Keratinocyte (primary cell): ENCODE results near the gene MCEMP1. TPM values are rescaled to one million over a fixed set of nuclear protein-coding genes. Genes with fewer than 3 reads are reported as not detected.

Source experiments
- DNase-seq: peaks from one replicate; pipeline ENCODE4 v3.0.0-alpha.2; 2011; ENCODE audit warnings: low read depth, missing footprints, low spot score
- FAIRE-seq: peaks from 2 replicates; lab custom pipeline; 2011; peaks lifted over from hg19 to GRCh38; lab: Jason Lieb, UNC
- H2AFZ ChIP-seq: 2 replicates; pipeline ENCODE4 v1.6.0; 2012; ENCODE audit warnings: low read length, control low read depth, inconsistent platforms; ENCODE audit not compliant: control insufficient read depth
- H3K27ac ChIP-seq: 2 replicates; pipeline ENCODE4 v1.5.1; 2011; ENCODE audit warnings: low read length; ENCODE audit not compliant: control insufficient read depth, insufficient read depth
- H3K27me3 ChIP-seq: 3 replicates; pipeline ENCODE4 v1.6.0; 2011; ENCODE audit warnings: low read length; ENCODE audit not compliant: control insufficient read depth, insufficient read depth; ENCODE audit errors: extremely low read depth
- H3K36me3 ChIP-seq, 2 experiments: 2 replicates in 1 of 2; 3 replicates in 1 of 2; pipeline ENCODE4 v1.5.1; 2011; ENCODE audit warnings: low read length in 2 of 2, mild to moderate bottlenecking in 1 of 2; ENCODE audit not compliant: control insufficient read depth in 2 of 2, insufficient read depth in 2 of 2; ENCODE audit errors: extremely low read depth in 1 of 2
- H3K4me1 ChIP-seq: 3 replicates; pipeline ENCODE4 v1.5.1; 2011; ENCODE audit warnings: low read length; ENCODE audit not compliant: control insufficient read depth, insufficient read depth; ENCODE audit errors: extremely low read depth
- H3K4me2 ChIP-seq: 3 replicates; pipeline ENCODE4 v1.6.0; 2011; ENCODE audit warnings: low read depth, low read length; ENCODE audit not compliant: control insufficient read depth, insufficient read depth; ENCODE audit errors: extremely low read depth
- H3K4me3 ChIP-seq, 3 experiments: fragments of 200-600 bp in 1 of 3; sonication (generic) in 1 of 3; 2 replicates in 2 of 3; 3 replicates in 1 of 3; pipeline ENCODE4 v1.5.1; 2011 to 2016; ENCODE audit warnings: low read length in 3 of 3, mild to moderate bottlenecking in 3 of 3, control low read depth in 2 of 3, inconsistent platforms in 1 of 3, low read depth in 1 of 3, mixed read lengths in 1 of 3, mixed run types in 1 of 3, moderate library complexity in 1 of 3; ENCODE audit not compliant: control insufficient read depth in 2 of 3, insufficient read depth in 2 of 3; ENCODE audit errors: extremely low read depth in 1 of 3
- H3K79me2 ChIP-seq: 2 replicates; pipeline ENCODE4 v1.6.0; 2012; ENCODE audit warnings: low read length; ENCODE audit not compliant: control insufficient read depth, insufficient read depth
- H3K9ac ChIP-seq: 3 replicates; pipeline ENCODE4 v1.6.0; 2011; ENCODE audit warnings: low read length; ENCODE audit not compliant: control insufficient read depth, insufficient read depth; ENCODE audit errors: extremely low read depth
- H3K9me1 ChIP-seq: 3 replicates; pipeline ENCODE4 v1.6.0; 2011; ENCODE audit warnings: low read length; ENCODE audit not compliant: control insufficient read depth, insufficient read depth; ENCODE audit errors: extremely low read depth
- H3K9me3 ChIP-seq: 2 replicates; pipeline ENCODE4 v1.5.1; 2012; ENCODE audit warnings: low read depth, low read length; ENCODE audit not compliant: control insufficient read depth
- H4K20me1 ChIP-seq: 3 replicates; pipeline ENCODE4 v1.6.0; 2011; ENCODE audit warnings: low read length; ENCODE audit not compliant: control insufficient read depth, insufficient read depth; ENCODE audit errors: extremely low read depth
- CTCF ChIP-seq, 3 experiments: IDR thresholded peaks in 1 of 3; conservative IDR thresholded peaks in 1 of 3; optimal IDR thresholded peaks in 1 of 3; 2 replicates in 2 of 3; 3 replicates in 1 of 3; pipeline versions ENCODE3 to v1.5.1; 2011; ENCODE audit warnings: low read length in 3 of 3, mild to moderate bottlenecking in 3 of 3, moderate library complexity in 2 of 3, control low read depth in 1 of 3, inconsistent platforms in 1 of 3; ENCODE audit not compliant: insufficient read depth in 2 of 3; ENCODE audit errors: extremely low read depth in 1 of 3
- EZH2 ChIP-seq: IDR thresholded peaks from one replicate; pipeline ENCODE4 v1.6.1; 2012; ENCODE audit warnings: inconsistent platforms, mild to moderate bottlenecking, low read length, moderate library complexity
- dilution Hi-C: fragments of 300-500 bp; cut with MboI; formaldehyde crosslinking; loops from one replicate; pipeline ENCODE4 v1.7.0; 2020; ENCODE audit warnings: low sequenced_read_pairs; ENCODE audit not compliant: extremely low pct_ligation_motif_present
- polyA plus RNA-seq, 5 experiments: library from polyadenylated mRNA; depleted of rRNA in 3 of 5; stranded (reverse) in 3 of 5; stranded (forward) in 1 of 5; unstranded in 1 of 5; fragments of >200 nt; gene quantifications; 1 replicate in 1 of 5; 2 replicates in 3 of 5; 3 replicates in 1 of 5; pipeline versions ENCODE4 v1.2.1 to v1.2.3, GENCODE V29; 2011 to 2012; ENCODE audit warnings: missing spikeins in 2 of 5, low read depth in 1 of 5, low replicate concordance in 1 of 5

MCEMP1 gene
- polyA plus RNA-seq, 1 donor (not counting 4 experiments of a cell fraction or from before 2014, with no cell fraction given): not detected

- H3K79me2 ChIP-seq: no peaks in the 10 kb centered on the region
Observed at GRCh38 chr19:7716762-7717161, 39.9 kb downstream of the MCEMP1 start.

GRCh38 chr19:7718668-7719067 is 41.8 kb downstream of the MCEMP1 start:
- H3K9me3 ChIP-seq: no peaks in the 10 kb centered on the region
- H3K9ac ChIP-seq: no peak overlapping the region
- DNase-seq (no peak), FAIRE-seq (no peak)
- no peak overlapping the region for H2AFZ ChIP-seq
- TF ChIP-seq EZH2 (no peak), CTCF (optimal IDR thresholded peaks at IDR 0.05 in 1 of 3, IDR thresholded peaks at IDR 0.05 in 1 of 3, conservative IDR thresholded peaks at IDR 0.05 in 1 of 3; ENCODE audit: extremely low read depth in 1 of 3, insufficient read depth in 2 of 3, low read length in 3 of 3) (no peak)
- dilution Hi-C loops: no loop called here
- H3K79me2 ChIP-seq: no peaks in the 10 kb centered on the region
- no peaks in the 10 kb centered on the region for H3K36me3 ChIP-seq
- no peaks in the 10 kb centered on the region for H3K4me1 ChIP-seq
- no peaks in the 10 kb centered on the region for H4K20me1 ChIP-seq
- no peaks in the 10 kb centered on the region for H3K9me1 ChIP-seq
- no peak overlapping the region for H3K4me3 ChIP-seq
- no peak overlapping the region for H3K27ac ChIP-seq
- no peak overlapping the region for H3K4me2 ChIP-seq
- no peaks in the 10 kb centered on the region for H3K27me3 ChIP-seq

More at GRCh38 chr19:7716762-7717161, 39.9 kb downstream of the MCEMP1 start:
- no peaks in the 10 kb centered on the region for H3K27me3 ChIP-seq
- no peak overlapping the region for H3K27ac ChIP-seq
- no peaks in the 10 kb centered on the region for H3K36me3 ChIP-seq
- H4K20me1 ChIP-seq: no peaks in the 10 kb centered on the region
- TF ChIP-seq CTCF (optimal IDR thresholded peaks at IDR 0.05 in 1 of 3, IDR thresholded peaks at IDR 0.05 in 1 of 3, conservative IDR thresholded peaks at IDR 0.05 in 1 of 3; ENCODE audit: extremely low read depth in 1 of 3, insufficient read depth in 2 of 3, low read length in 3 of 3) (no peak), EZH2 (no peak)
- no peak overlapping the region for H3K4me2 ChIP-seq
- no peaks in the 10 kb centered on the region for H3K9me1 ChIP-seq
- no peak overlapping the region for H3K4me3 ChIP-seq
- no peaks in the 10 kb centered on the region for H3K9me3 ChIP-seq
- no peaks in the 10 kb centered on the region for H3K4me1 ChIP-seq
- FAIRE-seq (no peak), DNase-seq (no peak)
- no peak overlapping the region for H2AFZ ChIP-seq
- no peak overlapping the region for H3K9ac ChIP-seq
- dilution Hi-C loops: no loop called here
